ENCODE results near the gene HLA-A. TPM values are rescaled to one million over a fixed set of nuclear protein-coding genes. Genes with fewer than 3 reads are reported as not detected.
A peak's percentile ranks its signal among the peaks of the same experiment; 100 is the strongest.

The HLA-A gene
- total and polyA plus RNA-seq, 9 of the 15 experiments (the other 6 are each of a cell fraction or from before 2014, with no cell fraction given), result 0.46 to 3.3 TPM; not detected in 7

GRCh38 chr6:29995340-29995777 is 53.0 kb downstream of the HLA-A start:
- TF ChIP-seq TEAD4 (IDR thresholded peaks at IDR 0.05; ENCODE audit: low read length) (no peak), TEAD4 (CRISPR knock-in tag; IDR thresholded peaks at IDR 0.05; ENCODE audit: borderline replicate concordance) (no peak), NR2C2 (CRISPR knock-in tag; IDR thresholded peaks at IDR 0.05) (no peak), NR2C2 (tag; IDR thresholded peaks at IDR 0.05) (no peak), AFF4 (CRISPR knock-in tag; IDR thresholded peaks at IDR 0.05) (no peak), ATF3 (IDR thresholded peaks at IDR 0.05) (no peak), ATF3 (CRISPR knock-in tag; conservative IDR thresholded peaks at IDR 0.05) (no peak), SP2 (IDR thresholded peaks at IDR 0.05; ENCODE audit: extremely low read depth, low read depth, low read length, poor library complexity, severe bottlenecking) (no peak), MYNN (IDR thresholded peaks at IDR 0.05) (no peak), MYNN (CRISPR knock-in tag; IDR thresholded peaks at IDR 0.05) (no peak), CLOCK (CRISPR knock-in tag; IDR thresholded peaks at IDR 0.05; ENCODE audit: borderline replicate concordance) (no peak), RBM39 (optimal IDR thresholded peaks at IDR 0.05; ENCODE audit: low read depth, low read length) (no peak), TOE1 (IDR thresholded peaks at IDR 0.05; ENCODE audit: borderline replicate concordance) (no peak), TOE1 (CRISPR knock-in tag; IDR thresholded peaks at IDR 0.05; ENCODE audit: borderline replicate concordance, low read depth) (no peak), GATAD2B (IDR thresholded peaks at IDR 0.05; ENCODE audit: borderline replicate concordance) (no peak)
- POLR2A ChIA-PET, result interaction anchor here (0.7 kb wide), 1 partner anchor 10 kb away, joined by 3 read pairs; no protein-coding TSS in a partner anchor
- no peaks in the 10 kb centered on the region for H3K9me1 ChIP-seq (ENCODE audit: control insufficient read depth, insufficient read depth, low read length)
- CTCF ChIA-PET (ENCODE audit: low intra/inter-chr PET ratio), result no interaction called here
- no peak overlapping the region for H2AFZ ChIP-seq (ENCODE audit: low read depth, low read length)
- H3K27ac ChIP-seq (ENCODE audit: extremely low read depth, low read depth, low read length), result no peak overlapping the region
- H4K20me1 ChIP-seq (replicated peaks; ENCODE audit: control insufficient read depth, insufficient read depth, low read length), result no peaks in the 10 kb centered on the region; the same call in 1 of the 2 replicates
- H3K9me3 ChIP-seq (replicated peaks; ENCODE audit: control insufficient read depth, insufficient read depth, low read depth, low read length), result no peaks in the 10 kb centered on the region
- H3K9ac ChIP-seq (ENCODE audit: insufficient read depth in 1 of 2, low read depth in 2 of 2, low read length in 2 of 2), result 0 out of 4 replicates have a peak overlapping the region, but pooled peaks of 1 of the 2 experiments have one; percentile 33
- BruUV-seq (replicated peaks), result no TSS peak
- no peaks in the 10 kb centered on the region for H3K4me1 ChIP-seq (replicated peaks in 1 of 2; ENCODE audit: control insufficient read depth in 2 of 2, insufficient read depth in 2 of 2, low read length in 2 of 2)
- FAIRE-seq (no peak), DNase-seq (ENCODE audit: extremely low read depth in 1 of 4, low spot score in 3 of 4) (no peak), ATAC-seq (no peak)
- in situ Hi-C loops (cut with MboI), result loop anchor here (5.0 kb wide), 1 partner anchor 148 kb away; no protein-coding TSS in a partner anchor
- H3K27me3 ChIP-seq (ENCODE audit: control insufficient read depth in 2 of 2, insufficient read depth in 2 of 2, low read length in 2 of 2), result peaks cover 6 to 14% of the 10 kb centered on the region in 2 experiments; a peak in 2 of 5 replicates
- H3K79me2 ChIP-seq (ENCODE audit: control insufficient read depth, insufficient read depth, low read length), result no peaks in the 10 kb centered on the region
- whole genome bisulfite sequencing (ENCODE audit: insufficient coverage, low coverage, missing lambda C conversion rate), result 12% methylated on average over 2 of the region's 2 CpGs
- H3K36me3 ChIP-seq (ENCODE audit: control insufficient read depth, insufficient read depth, low read length), result no peaks in the 10 kb centered on the region
- no peak overlapping the region for H3K4me2 ChIP-seq (ENCODE audit: insufficient read depth, low read length)
- H3K4me3 ChIP-seq, result no peak overlapping the region
- intact Hi-C loops (cut with micrococcal nuclease), result no loop called here
